Heart left ventricle (tissue), 16 donors: Measurements from ENCODE around the gene TEF. TPM values are rescaled to one million over a fixed set of nuclear protein-coding genes. Genes with fewer than 3 reads are reported as not detected.
A peak's percentile ranks its signal among the peaks of the same experiment; 100 is the strongest.
"Not testable (repeated sequence)": the region's sequence is repeated elsewhere in the genome, so short reads cannot be mapped to it uniquely, and the experiment has no call there.

ENCODE experiments used
- ATAC-seq, 4 donors: fragments of 200-7000 bp; cut with Tn5 transposase; one replicate each; pipeline ENCODE4 v1.9.1; 2020 to 2022; ENCODE audit warnings: moderate library complexity in 4 of 4, mild to moderate bottlenecking in 3 of 4, moderate number of reproducible peaks in 1 of 4
- DNase-seq, 5 donors: peaks; one replicate each; pipeline ENCODE4 v3.0.0-alpha.2; 2020
- H3K27ac ChIP-seq, 12 donors: fragments of 200-600 bp; sonication (generic) in 4 of 12; one replicate each; pipeline versions ENCODE4 v1.5.0 to v1.8.0; 2016 to 2022; ENCODE audit warnings: mild to moderate bottlenecking in 2 of 12
- H3K27me3 ChIP-seq, 9 donors: fragments of 200-600 bp; sonication (generic) in 2 of 9; one replicate each; pipeline versions ENCODE4 v1.5.1 to v1.8.0; 2016 to 2022; ENCODE audit warnings: mild to moderate bottlenecking in 3 of 9
- H3K36me3 ChIP-seq, 9 donors: fragments of 200-600 bp; sonication (generic) in 2 of 9; one replicate each; pipeline versions ENCODE4 v1.5.0 to v1.8.0; 2018 to 2022; ENCODE audit warnings: mild to moderate bottlenecking in 2 of 9
- H3K4me1 ChIP-seq, 12 donors: fragments of 200-600 bp; sonication (generic) in 4 of 12; one replicate each; pipeline versions ENCODE4 v1.5.0 to v1.8.0; 2016 to 2022; ENCODE audit warnings: mild to moderate bottlenecking in 3 of 12
- H3K4me3 ChIP-seq, 12 donors: fragments of 200-600 bp; sonication (generic) in 4 of 12; one replicate each; pipeline versions ENCODE4 v1.5.0 to v1.8.0; 2017 to 2022; ENCODE audit warnings: mild to moderate bottlenecking in 9 of 12, moderate library complexity in 4 of 12
- H3K9me3 ChIP-seq, 12 donors: fragments of 200-600 bp; sonication (generic) in 4 of 12; one replicate each; pipeline versions ENCODE4 v1.5.0 to v1.8.0; 2016 to 2022; ENCODE audit warnings: mild to moderate bottlenecking in 1 of 12
- POLR2A ChIP-seq, 2 donors: fragments of 450-650 bp; IDR thresholded peaks; one replicate each; pipeline ENCODE4 v1.6.1; 2017; ENCODE audit warnings: antibody characterized with exemption in 2 of 2, mild to moderate bottlenecking in 2 of 2, moderate library complexity in 2 of 2
- WGBS, 4 donors: extraction: QIAGEN DNeasy Blood & Tissue Kit in 2 of 4; methylation state at CpG; one replicate each; pipeline versions ENCODE4 v1.1.5 to v1.1.7; 2013 to 2018; 5-methylcytosine and 5-hydroxymethylcytosine counted together
- intact Hi-C, 10 donors: fragments of 100-400 bp; cut with DNase I; formaldehyde crosslinking; loops; one replicate each; pipeline versions ENCODE4 v1.11.1 to v1.14.2; 2022
- polyA plus RNA-seq, 2 donors: library from polyadenylated mRNA; stranded (reverse); fragments of 200-250 nt; gene quantifications; one replicate each; pipeline ENCODE4 v1.2.3, GENCODE V29; 2013
- total RNA-seq, 9 donors: library from RNA; depleted of rRNA in 2 of 9; stranded (reverse); fragments of >200 nt in 2 of 9; fragmentation: NEBNext Ultra II Directional in 3 of 9; extraction: Animal tissue kit (Norgen Biotek cat#: 25700) in 3 of 9; gene quantifications; one replicate each; pipeline versions ENCODE4 v1.1.0 to v1.2.4, GENCODE V29; 2016 to 2023
- TF ChIP-seq, protein P1 (sequence below), 12 donors: fragments of 200-600 bp; sonication (generic) in 4 of 12; IDR thresholded peaks; one replicate each; pipeline versions ENCODE4 v1.5.0 to v1.8.0; 2018 to 2022; ENCODE audit warnings: antibody characterized with exemption in 12 of 12, mild to moderate bottlenecking in 5 of 12
- donor health status: ischemic (EF 13 %, LVEDD 7.1; RV severe dilation, severe dysfunction).
- donor health status: healthy with polysubstance abuse.
- donor health status: DM: no; HTN: yes; CAD: no.
- donor health status: DM: no; HTN: no; CAD: no.
- donor health status: ischemic (EF 25% LVEDD 6.9; RV normal size, moderate dysfunction).
- donor health status: ischemic (EF 25% LVEDD 5.7; RV mildly dilated, moderate dysfunction).
- donor health status: healthy.
- donor health status: DM: yes; HTN: yes; CAD: no.
- donor health status: ischemic (EF 35%, LVEDD 5.7; RV mildly dilated, moderate dysfunction).
- donor health status: nonischemic (EF 11% LVEDD 7.7; RV severe dilation, severe dysfunction).
- donor health status: DM: yes; HTN: yes; CAD: no.
- donor health status: PGD.
- donor health status: ischemic (EF 29% LVEDD 5.4; RV normal size, mild dysfunction).
- donor health status: nonischemic (EF 23%, LVEDD 6.1; RV moderate dilation, normal function).

The TEF gene
- total and polyA plus RNA-seq, 11 donors: 7.2 to 35.3 (median 17.9) TPM

DNA sequence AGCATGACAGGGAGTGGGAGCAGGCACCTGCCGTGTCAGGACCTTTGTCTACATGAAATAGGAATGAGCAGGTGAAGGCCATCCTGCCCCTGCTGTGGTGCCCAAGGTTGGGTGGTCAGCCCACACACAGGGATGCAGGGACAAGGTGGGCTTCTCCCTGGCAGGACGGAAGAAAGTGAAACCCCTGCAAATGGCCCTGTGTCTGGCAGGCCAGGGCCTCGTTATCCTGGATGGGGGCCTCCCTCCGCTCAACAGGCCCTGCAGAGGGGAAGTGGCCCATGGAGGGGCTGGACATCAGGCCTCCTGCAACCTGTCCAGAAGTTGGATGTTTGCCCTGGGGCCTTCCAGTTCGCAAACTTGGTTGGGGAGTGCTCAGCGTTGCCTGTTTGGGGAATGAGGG, 49.9 kb downstream of the TEF start:
- Histone ChIP-seq H3K9me3 (no peaks in the 10 kb centered on the region), H3K27ac (peak overlapping the region in 2 of 12 donors; percentile 2 to 48), H3K36me3 (peaks cover 5 to 76% (median 60%) of the 10 kb centered on the region in 9 donors), H3K4me1 (peaks cover 9 to 42% (median 29%) of the 10 kb centered on the region in 12 donors), H3K27me3 (no peaks in the 10 kb centered on the region), H3K4me3 (no peak overlapping the region)
- WGBS, 4 donors: 73 to 91% (median 80%) methylated on average over 5 to 6 of the region's 6 CpGs
- no peak for DNase-seq
- TF ChIP-seq, protein P1, sequence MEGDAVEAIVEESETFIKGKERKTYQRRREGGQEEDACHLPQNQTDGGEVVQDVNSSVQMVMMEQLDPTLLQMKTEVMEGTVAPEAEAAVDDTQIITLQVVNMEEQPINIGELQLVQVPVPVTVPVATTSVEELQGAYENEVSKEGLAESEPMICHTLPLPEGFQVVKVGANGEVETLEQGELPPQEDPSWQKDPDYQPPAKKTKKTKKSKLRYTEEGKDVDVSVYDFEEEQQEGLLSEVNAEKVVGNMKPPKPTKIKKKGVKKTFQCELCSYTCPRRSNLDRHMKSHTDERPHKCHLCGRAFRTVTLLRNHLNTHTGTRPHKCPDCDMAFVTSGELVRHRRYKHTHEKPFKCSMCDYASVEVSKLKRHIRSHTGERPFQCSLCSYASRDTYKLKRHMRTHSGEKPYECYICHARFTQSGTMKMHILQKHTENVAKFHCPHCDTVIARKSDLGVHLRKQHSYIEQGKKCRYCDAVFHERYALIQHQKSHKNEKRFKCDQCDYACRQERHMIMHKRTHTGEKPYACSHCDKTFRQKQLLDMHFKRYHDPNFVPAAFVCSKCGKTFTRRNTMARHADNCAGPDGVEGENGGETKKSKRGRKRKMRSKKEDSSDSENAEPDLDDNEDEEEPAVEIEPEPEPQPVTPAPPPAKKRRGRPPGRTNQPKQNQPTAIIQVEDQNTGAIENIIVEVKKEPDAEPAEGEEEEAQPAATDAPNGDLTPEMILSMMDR (IDR thresholded peaks at IDR 0.05): no peak
- TF ChIP-seq POLR2A (IDR thresholded peaks at IDR 0.05): no peak
- peak in 1 of 4 donors; percentile 3 for ATAC-seq
- intact Hi-C loops: no loop called here

DNA sequence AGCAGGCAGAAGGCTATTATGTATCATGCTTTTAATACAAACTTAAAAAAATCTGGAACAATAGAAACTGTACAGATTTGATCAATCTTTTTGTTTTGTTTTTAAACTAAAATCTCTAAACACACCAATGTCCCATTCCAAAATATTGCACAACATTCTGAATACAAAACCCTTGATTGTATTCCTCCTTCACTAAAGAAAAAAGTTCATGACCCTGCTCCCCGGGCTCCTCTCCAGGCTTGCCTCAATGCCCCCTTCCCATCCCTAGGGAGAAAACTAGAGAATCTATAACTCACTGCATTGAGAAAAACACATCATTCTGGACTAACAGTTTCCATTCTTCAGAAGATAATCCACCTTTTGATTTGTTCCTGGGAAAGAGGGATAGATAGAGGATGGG, 51.7 kb downstream of the TEF start:
- 70 to 77% (median 73%) methylated on average over 1 of the region's 1 CpG for WGBS, 4 donors
- Histone ChIP-seq H3K4me1 (peaks cover 9 to 57% (median 32%) of the 10 kb centered on the region in 12 donors), H3K36me3 (peaks cover 5 to 81% (median 72%) of the 10 kb centered on the region in 9 donors), H3K27ac (peak overlapping the region in 4 of 12 donors; percentile 9 to 67 (median 36))
- intact Hi-C loops, ATAC-seq, H3K27me3 ChIP-seq, DNase-seq, H3K9me3 ChIP-seq, H3K4me3 ChIP-seq: not testable (repeated sequence)

DNA sequence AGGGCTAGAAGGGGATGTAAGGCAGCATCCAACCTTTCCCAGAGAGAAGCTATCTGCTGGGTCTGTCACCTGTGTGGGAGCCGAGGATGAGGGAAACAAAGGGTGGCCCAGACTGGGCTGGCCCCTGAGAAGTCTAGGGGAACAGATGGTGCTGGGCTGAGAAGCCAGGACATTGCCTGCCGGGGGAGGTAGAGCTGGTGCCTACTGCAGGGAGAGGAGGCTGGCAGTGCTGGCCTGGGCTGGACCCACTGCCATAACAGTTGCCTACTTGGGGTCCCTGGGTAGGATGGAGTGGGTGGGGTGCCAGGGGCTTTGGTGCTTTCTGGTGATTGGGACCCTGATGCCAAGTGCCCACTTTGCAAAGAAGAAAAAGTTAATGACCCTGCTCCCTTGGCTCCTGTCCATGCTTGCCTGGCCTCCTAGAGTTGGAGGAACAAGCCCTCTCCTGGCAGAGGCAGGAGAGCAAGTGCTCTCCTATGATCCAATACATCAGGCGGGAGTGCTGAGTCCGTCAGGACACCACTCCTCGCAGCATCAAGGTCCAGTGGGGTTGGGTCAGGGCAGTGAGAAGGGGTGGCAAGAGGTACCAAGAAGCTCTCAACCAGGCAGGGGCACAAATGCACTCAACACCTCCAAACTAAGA, 52.7 kb downstream of the TEF start:
- H3K4me3 ChIP-seq, H3K27me3 ChIP-seq, intact Hi-C loops, H3K9me3 ChIP-seq: not testable (repeated sequence)
- peak overlapping the region in 6 of 12 donors; percentile 24 to 67 (median 45) for H3K27ac ChIP-seq
- WGBS, 4 donors: 47 to 72% (median 57%) methylated on average over 5 of the region's 5 CpGs
- ATAC-seq: peak in 3 of 4 donors; percentile 4 to 24 (median 16)
- H3K36me3 ChIP-seq: peaks cover 5 to 91% (median 72%) of the 10 kb centered on the region in 9 donors
- peaks cover 9 to 67% (median 40%) of the 10 kb centered on the region in 12 donors for H3K4me1 ChIP-seq
- peak in 1 of 5 donors; percentile 39 for DNase-seq

DNA sequence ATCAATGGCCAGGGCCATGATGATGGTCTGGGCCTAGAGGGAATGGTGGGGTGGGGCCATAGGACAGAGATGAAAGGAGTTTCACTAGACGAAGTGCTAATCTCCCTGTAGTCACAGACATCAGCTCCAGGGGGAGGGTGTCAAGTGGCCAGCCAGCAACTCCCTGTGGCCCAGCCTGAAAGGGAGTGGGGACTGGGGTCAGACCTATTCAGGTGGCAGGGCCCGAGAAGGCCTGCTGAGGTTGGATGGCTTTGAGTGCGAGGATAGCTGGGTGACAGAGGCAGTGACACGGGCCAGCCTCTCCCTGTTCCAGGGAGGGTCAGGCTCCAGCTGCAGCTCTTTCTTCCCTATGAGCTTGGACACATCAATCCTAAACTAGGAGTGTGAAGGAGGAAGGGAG, 53.8 kb downstream of the TEF start:
- Histone ChIP-seq H3K4me1 (peaks cover 10 to 77% (median 47%) of the 10 kb centered on the region in 12 donors), H3K4me3 (no peak overlapping the region), H3K9me3 (no peaks in the 10 kb centered on the region), H3K36me3 (peaks cover 5 to 96% (median 68%) of the 10 kb centered on the region in 9 donors), H3K27me3 (no peaks in the 10 kb centered on the region), H3K27ac (peak overlapping the region in 7 of 12 donors; percentile 10 to 67 (median 32))
- ATAC-seq (peak in 1 of 4 donors; percentile 10), DNase-seq (no peak)
- TF ChIP-seq, protein P1 (IDR thresholded peaks at IDR 0.05): no peak
- TF ChIP-seq POLR2A (IDR thresholded peaks at IDR 0.05): no peak
- WGBS, 4 donors: 19 to 56% (median 49%) methylated on average over 4 of the region's 4 CpGs
- intact Hi-C loops: no loop called here

DNA sequence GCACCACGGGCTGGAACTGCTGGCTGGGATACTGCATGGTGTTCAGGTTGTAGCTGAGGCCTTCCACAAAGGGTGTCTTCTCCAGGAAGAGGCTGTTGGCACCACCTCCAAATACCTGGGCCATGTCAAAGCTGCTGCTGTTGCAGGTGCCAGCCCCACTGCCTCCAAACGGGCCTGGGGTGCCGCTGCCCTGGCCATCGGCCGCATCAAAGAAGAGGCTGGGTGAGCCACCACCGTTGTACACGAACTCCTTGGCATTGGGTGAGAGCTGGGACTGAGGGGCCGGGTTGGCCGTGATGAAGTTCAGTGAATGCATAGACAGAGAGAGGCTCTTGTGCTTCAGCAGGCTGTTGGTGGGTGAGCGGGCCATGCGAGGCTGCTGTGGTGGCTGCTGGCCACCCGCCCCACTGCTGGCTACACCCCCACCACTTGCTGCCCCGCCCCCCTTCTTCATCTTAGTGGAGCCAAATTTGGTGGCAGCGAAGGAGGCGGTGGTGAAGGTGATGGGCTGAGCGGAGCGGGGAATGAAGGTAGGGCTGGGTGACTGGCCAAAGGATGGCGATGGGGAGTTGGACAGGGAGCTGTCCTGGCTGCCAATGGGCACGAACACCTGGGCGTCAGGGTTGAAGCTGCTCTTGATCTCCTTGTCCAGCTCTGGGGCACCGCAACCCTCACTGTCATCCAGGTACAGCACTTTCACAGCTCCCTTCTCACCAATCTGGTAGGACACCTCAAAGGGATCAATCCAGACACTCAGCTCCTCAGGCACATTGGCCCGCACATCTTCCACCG, 54.8 kb downstream of the TEF start:
- intact Hi-C loops: no loop called here
- H3K27me3 ChIP-seq: no peaks in the 10 kb centered on the region
- H3K27ac ChIP-seq: peak overlapping the region in 6 of 12 donors; percentile 4 to 67 (median 41)
- DNase-seq (peak in 1 of 5 donors; percentile 43), ATAC-seq (peak in 3 of 4 donors; percentile 7 to 23 (median 18))
- TF ChIP-seq POLR2A (IDR thresholded peaks at IDR 0.05): no peak
- TF ChIP-seq, protein P1 (IDR thresholded peaks at IDR 0.05): no peak
- 55 to 75% (median 72%) methylated on average over 23 of the region's 23 CpGs for WGBS, 4 donors
- peaks cover 11 to 86% (median 53%) of the 10 kb centered on the region in 12 donors for H3K4me1 ChIP-seq
- peaks cover 5 to 97% (median 70%) of the 10 kb centered on the region in 9 donors for H3K36me3 ChIP-seq
- H3K4me3 ChIP-seq: no peak overlapping the region
- no peaks in the 10 kb centered on the region for H3K9me3 ChIP-seq
